Measurements from ENCODE around the gene SPAG17. TPM values are rescaled to one million over a fixed set of nuclear protein-coding genes. Genes with fewer than 3 reads are reported as not detected.

Gene SPAG17
- total RNA-seq, 1 experiment from 2014 or later: 0.52 TPM

GRCh38 chr1:117985973-117986372, 199.1 kb downstream of the SPAG17 start:
- ATAC-seq: no peak
- Mint-ChIP-seq H3K27me3 (ENCODE audit: low read depth) (no peaks in the 10 kb centered on the region), H3K27ac (no peak overlapping the region), H3K9me3 (peaks cover 11% of the 10 kb centered on the region), H3K4me1 (peaks cover 9% of the 10 kb centered on the region), H3K4me3 (no peak overlapping the region), H3K36me3 (no peaks in the 10 kb centered on the region)
- ChIA-PET POLR2A (no interaction called here), CTCF (no interaction called here)
- no peak for TF ChIP-seq ETV6 (CRISPR knock-in tag; IDR thresholded peaks at IDR 0.05)
- TF ChIP-seq ELF4 (CRISPR knock-in tag; IDR thresholded peaks at IDR 0.05; ENCODE audit: low read depth): no peak
- TF ChIP-seq NFATC4 (CRISPR knock-in tag; IDR thresholded peaks at IDR 0.05): no peak
- no peak for TF ChIP-seq TP53 (CRISPR knock-in tag; IDR thresholded peaks at IDR 0.05)
- TF ChIP-seq, protein P1, sequence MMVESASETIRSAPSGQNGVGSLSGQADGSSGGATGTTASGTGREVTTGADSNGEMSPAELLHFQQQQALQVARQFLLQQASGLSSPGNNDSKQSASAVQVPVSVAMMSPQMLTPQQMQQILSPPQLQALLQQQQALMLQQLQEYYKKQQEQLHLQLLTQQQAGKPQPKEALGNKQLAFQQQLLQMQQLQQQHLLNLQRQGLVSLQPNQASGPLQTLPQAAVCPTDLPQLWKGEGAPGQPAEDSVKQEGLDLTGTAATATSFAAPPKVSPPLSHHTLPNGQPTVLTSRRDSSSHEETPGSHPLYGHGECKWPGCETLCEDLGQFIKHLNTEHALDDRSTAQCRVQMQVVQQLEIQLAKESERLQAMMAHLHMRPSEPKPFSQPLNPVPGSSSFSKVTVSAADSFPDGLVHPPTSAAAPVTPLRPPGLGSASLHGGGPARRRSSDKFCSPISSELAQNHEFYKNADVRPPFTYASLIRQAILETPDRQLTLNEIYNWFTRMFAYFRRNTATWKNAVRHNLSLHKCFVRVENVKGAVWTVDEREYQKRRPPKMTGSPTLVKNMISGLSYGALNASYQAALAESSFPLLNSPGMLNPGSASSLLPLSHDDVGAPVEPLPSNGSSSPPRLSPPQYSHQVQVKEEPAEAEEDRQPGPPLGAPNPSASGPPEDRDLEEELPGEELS (CRISPR knock-in tag; IDR thresholded peaks at IDR 0.05): no peak
- no peak for TF ChIP-seq ZBTB21 (CRISPR knock-in tag; IDR thresholded peaks at IDR 0.05; ENCODE audit: borderline replicate concordance)
- TF ChIP-seq ZNF532 (CRISPR knock-in tag; IDR thresholded peaks at IDR 0.05; ENCODE audit: borderline replicate concordance): no peak
- no peak for DNase-seq (ENCODE audit: low spot score)

DNA sequence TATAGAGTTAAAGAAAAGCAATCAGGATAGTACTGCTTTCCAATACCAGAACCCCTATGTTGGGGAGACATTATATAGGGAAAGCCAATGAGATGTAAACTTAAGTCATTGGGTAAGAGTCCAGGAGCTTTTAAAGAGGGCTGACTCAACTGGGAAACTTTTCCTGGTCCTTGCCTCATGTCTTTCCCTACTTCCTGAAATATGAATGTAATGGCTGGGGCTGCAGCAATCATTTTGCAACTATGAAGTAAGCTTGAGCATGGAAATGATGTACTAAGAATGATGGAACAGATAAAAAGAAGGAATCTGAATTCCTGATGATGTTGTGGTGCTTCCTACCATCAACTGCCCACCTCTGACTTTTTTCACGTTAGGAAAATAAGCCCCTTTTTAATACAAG, 199.8 kb downstream of the SPAG17 start:
- POLR2A ChIA-PET: no interaction called here
- Mint-ChIP-seq H3K27ac (no peak overlapping the region), H3K36me3 (no peaks in the 10 kb centered on the region), H3K9me3 (peaks cover 11% of the 10 kb centered on the region), H3K27me3 (ENCODE audit: low read depth) (no peaks in the 10 kb centered on the region), H3K4me1 (peaks cover 9% of the 10 kb centered on the region), H3K4me3 (no peak overlapping the region)
- no peak for ATAC-seq
- TF ChIP-seq AR (CRISPR knock-in tag; IDR thresholded peaks at IDR 0.05): no peak
- no peak for TF ChIP-seq PREB (CRISPR knock-in tag; IDR thresholded peaks at IDR 0.05; ENCODE audit: borderline replicate concordance)
- no peak for TF ChIP-seq ESRRA (CRISPR knock-in tag; IDR thresholded peaks at IDR 0.05; ENCODE audit: borderline replicate concordance)
- no peak for TF ChIP-seq RELA (CRISPR knock-in tag; IDR thresholded peaks at IDR 0.05; ENCODE audit: borderline replicate concordance)
- TF ChIP-seq GRHL2 (CRISPR knock-in tag; IDR thresholded peaks at IDR 0.05; ENCODE audit: insufficient replicate concordance, severe bottlenecking): no peak
- no peak for TF ChIP-seq ZMAT4 (CRISPR knock-in tag; IDR thresholded peaks at IDR 0.05)
- TF ChIP-seq ZBTB21 (CRISPR knock-in tag; IDR thresholded peaks at IDR 0.05; ENCODE audit: borderline replicate concordance): no peak
- TF ChIP-seq KAT7 (CRISPR knock-in tag; IDR thresholded peaks at IDR 0.05; ENCODE audit: borderline replicate concordance): no peak
- no peak for DNase-seq (ENCODE audit: low spot score)
- CTCF ChIA-PET: no interaction called here

Data from WTC11 (cell line).